Measurements from ENCODE around the gene SNAPC1. TPM values are rescaled to one million over a fixed set of nuclear protein-coding genes. Genes with fewer than 3 reads are reported as not detected.
"Not testable (repeated sequence)": the region's sequence is repeated elsewhere in the genome, so short reads cannot be mapped to it uniquely, and the experiment has no call there.

Gene SNAPC1
- 6.4 TPM for total RNA-seq
- long read RNA-seq, transcript SNAPC1-201 (10 exons, 2,656 nt): major isoform, 6 of 20 reads
- long read RNA-seq, partial matches to known transcripts: 11 of 20 reads
- long read RNA-seq, other reads (novel, unspliced or antisense): 3 of 20 reads

- peak; percentile 98 for DNase-seq (ENCODE audit: low spot score)
Observed at GRCh38 chr14:61761959-61762786, at the start of gene SNAPC1. Gene SNAPC1 (plus strand): TSS chr14:61762420. CDS start chr14:61762461, 41 bp downstream.

GRCh38 chr14:61713724-61714437 is 48.3 kb upstream of the SNAPC1 start:
- no peak for DNase-seq (ENCODE audit: low spot score)

- DNase-seq (ENCODE audit: low spot score): no peak
Observed at GRCh38 chr14:61716956-61717355, 45.3 kb upstream of the SNAPC1 start.

GRCh38 chr14:61718039-61718438 is 44.2 kb upstream of the SNAPC1 start:
- no peak for DNase-seq (ENCODE audit: low spot score)

GRCh38 chr14:61719344-61720293 is 42.6 kb upstream of the SNAPC1 start:
- DNase-seq (ENCODE audit: low spot score): no peak

- no peak for DNase-seq (ENCODE audit: low spot score)
Observed at GRCh38 chr14:61720294-61720661, 41.9 kb upstream of the SNAPC1 start.

- no peak for DNase-seq (ENCODE audit: low spot score)
Observed at GRCh38 chr14:61720741-61721140, 41.5 kb upstream of the SNAPC1 start.

GRCh38 chr14:61724133-61724532 is 38.1 kb upstream of the SNAPC1 start:
- DNase-seq (ENCODE audit: low spot score): no peak

GRCh38 chr14:61726778-61727658 is 35.2 kb upstream of the SNAPC1 start:
- no peak for DNase-seq (ENCODE audit: low spot score)

GRCh38 chr14:61730756-61731373 is 31.4 kb upstream of the SNAPC1 start:
- no peak for DNase-seq (ENCODE audit: low spot score)

- no peak for DNase-seq (ENCODE audit: low spot score)
Observed at GRCh38 chr14:61733972-61734371, 28.2 kb upstream of the SNAPC1 start.

- DNase-seq (ENCODE audit: low spot score): no peak
Observed at GRCh38 chr14:61736751-61737150, 25.5 kb upstream of the SNAPC1 start.

- no peak for DNase-seq (ENCODE audit: low spot score)
Observed at GRCh38 chr14:61737915-61738314, 24.3 kb upstream of the SNAPC1 start.

GRCh38 chr14:61739133-61739532 is 23.1 kb upstream of the SNAPC1 start:
- DNase-seq (ENCODE audit: low spot score): no peak

- DNase-seq (ENCODE audit: low spot score): no peak
Observed at GRCh38 chr14:61742371-61742770, 19.8 kb upstream of the SNAPC1 start.

- no peak for DNase-seq (ENCODE audit: low spot score)
Observed at GRCh38 chr14:61744238-61744637, 18.0 kb upstream of the SNAPC1 start.

- DNase-seq (ENCODE audit: low spot score): not testable (repeated sequence)
Observed at GRCh38 chr14:61746346-61746745, 15.9 kb upstream of the SNAPC1 start.

GRCh38 chr14:61746881-61747280 is 15.3 kb upstream of the SNAPC1 start:
- no peak for DNase-seq (ENCODE audit: low spot score)

GRCh38 chr14:61747342-61747741 is 14.9 kb upstream of the SNAPC1 start:
- no peak for DNase-seq (ENCODE audit: low spot score)

- DNase-seq (ENCODE audit: low spot score): no peak
Observed at GRCh38 chr14:61749264-61749663, 13.0 kb upstream of the SNAPC1 start.

Measured in mesenteric fat pad (tissue), 1 donor.